Left hindlimb (tissue), 1 donor: ENCODE measurements around the gene SLC7A8.
"Not testable (repeated sequence)": the region's sequence is repeated elsewhere in the genome, so short reads cannot be mapped to it uniquely, and the experiment has no call there.

Source experiments
- DNase-seq: peaks from one replicate; pipeline ENCODE4 v3.0.0-alpha.2; 2018

Gene SLC7A8

GRCh38 chr14:23183479-23183878 is at the start of gene SLC7A8:
TSS of gene SLC7A8 (minus strand) at chr14:23183660. CDS start at chr14:23182914, 746 bp downstream.
- DNase-seq, result peak; percentile 73

- not testable (repeated sequence) for DNase-seq
Observed at GRCh38 chr14:23232241-23232808, 48.9 kb upstream of the SLC7A8 start.

- no peak for DNase-seq
Observed at GRCh38 chr14:23228812-23229211, 45.4 kb upstream of the SLC7A8 start.

GRCh38 chr14:23227566-23227965 is 44.1 kb upstream of the SLC7A8 start:
- DNase-seq, result no peak

DNA sequence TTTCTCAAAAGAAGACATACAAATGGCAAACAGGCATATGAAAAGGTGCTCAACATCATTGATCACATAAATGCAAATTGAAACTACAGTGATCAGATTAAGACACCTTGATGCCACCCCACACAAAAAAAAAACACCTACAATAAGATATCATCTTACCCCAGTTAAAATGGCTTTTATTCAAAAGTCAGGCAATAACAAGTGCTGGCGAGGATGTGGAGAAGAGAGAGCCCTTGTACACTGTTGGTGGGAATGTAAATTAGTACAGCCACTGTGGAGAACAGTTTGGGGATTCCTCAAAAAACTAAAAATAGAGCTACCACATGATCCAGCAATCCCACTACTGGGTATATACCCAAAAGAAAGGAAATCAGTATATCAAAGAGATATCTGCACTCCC is 41.5 kb upstream of the SLC7A8 start:
- not testable (repeated sequence) for DNase-seq

DNA sequence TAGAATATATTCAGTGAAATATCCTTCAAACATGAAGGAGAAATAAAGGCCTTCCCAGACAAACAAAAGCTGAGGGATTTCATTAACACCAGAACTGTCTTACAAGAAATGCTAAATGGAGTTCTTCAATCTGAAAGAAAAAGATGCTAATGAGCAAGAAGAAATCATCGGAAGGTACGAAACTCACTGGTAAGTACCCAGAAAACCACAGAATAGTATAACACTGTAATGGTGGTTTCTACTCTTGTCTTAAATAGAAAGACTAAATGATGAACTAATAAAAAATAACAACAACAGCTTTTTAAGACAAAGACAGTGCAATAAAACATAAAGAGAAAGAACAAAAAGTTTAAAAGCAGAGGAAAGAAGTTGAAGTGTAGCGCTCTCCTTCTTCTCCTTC is 35.6 kb upstream of the SLC7A8 start:
- no peak for DNase-seq

DNA sequence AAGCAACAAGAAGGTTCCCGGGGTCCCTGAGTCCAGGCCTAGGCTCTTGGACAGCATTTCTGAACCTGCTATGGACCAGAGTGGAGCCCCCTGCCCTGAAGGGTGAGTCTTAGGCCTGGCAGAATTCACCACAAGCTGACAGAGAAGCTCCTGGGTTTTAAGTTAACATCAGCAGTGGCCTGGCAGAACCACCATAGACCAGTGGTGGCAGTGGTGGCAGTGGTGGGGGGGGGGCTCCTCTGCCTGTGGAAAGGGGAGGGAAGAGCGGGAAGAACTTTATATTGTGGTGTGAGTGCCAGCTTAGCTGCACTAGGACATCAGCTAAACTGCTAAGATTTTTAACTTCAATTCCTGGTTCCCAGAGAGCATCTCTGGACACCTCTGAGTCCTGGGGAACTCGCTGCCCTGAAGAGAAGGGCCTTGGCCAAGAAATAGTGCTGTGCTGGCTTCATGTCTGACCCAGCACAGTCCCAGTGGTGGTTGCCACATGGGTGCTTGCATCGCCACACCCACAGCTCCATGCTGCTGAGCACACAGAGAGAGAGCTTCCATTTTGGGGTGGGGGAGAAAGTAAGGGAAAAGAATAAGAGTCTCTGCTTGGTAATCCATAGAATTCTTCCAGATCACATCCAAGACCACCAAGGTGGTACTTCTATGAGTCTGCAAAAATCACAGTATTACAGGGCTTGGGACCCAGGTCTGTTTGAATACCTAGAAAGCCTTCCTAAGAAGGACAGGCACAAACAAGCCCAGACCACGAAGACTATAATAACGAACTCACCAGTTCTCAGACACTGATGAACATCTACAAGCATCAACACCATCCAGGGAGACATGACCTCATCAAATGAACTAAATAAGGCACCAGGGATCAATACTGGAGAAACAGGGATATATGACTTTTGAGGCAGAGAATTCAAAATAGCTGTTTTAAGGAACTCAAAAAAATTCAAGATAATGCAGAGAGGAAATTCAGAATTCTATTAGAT is 33.9 kb upstream of the SLC7A8 start:
- DNase-seq, result no peak

DNA sequence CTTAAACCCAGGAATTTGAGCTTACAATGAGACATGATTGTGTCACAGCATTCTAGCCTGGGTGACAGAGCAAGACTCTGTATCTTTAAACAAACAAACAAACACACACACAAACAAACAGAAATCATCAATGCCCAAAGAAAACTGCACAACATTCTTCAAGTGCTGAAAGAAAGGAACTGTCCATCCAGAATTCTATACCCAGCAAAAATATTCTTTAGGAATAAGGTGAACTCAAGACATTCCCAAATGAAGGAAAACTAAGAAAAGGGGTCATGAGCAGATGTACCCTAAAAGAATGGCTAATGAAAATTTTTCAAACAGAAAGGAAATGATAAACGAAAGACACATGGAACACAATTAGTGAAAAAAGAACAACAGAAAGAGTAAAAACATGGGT is 32.0 kb upstream of the SLC7A8 start:
- no peak for DNase-seq

DNA sequence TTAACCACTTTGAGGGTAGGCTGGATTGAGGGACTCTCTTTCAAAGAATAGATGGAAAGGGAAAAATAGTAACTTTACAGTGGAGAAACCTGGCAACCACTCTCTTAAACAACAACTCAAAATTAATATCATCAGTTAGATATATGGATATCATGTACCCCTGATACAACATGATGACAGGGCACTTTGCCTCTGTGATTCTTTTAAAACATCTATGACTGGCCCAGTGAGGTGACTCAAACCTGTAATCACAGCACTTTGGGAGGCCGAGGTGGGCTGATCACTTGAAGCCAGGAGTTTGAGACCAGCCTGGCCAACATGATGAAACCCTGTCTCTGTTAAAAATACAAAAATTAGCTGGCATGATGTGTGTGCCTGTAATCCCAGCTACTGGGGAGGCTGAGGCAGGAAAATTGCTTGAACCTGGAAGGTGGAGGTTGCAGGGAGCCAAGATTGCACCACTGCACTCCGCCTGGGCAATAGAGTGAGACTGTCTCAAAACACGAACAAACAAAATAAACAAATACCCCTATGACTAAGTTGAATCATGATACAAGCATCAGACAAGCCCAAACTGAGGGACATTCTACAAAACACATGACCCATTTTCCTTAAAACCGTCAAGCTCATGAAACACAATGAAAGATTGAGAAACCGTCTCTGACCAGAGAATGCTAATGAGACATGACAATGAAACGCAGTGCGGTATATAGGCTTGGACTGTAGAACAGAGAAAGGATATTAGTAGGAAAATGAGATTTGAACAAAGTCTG is 26.4 kb upstream of the SLC7A8 start:
- no peak for DNase-seq

DNA sequence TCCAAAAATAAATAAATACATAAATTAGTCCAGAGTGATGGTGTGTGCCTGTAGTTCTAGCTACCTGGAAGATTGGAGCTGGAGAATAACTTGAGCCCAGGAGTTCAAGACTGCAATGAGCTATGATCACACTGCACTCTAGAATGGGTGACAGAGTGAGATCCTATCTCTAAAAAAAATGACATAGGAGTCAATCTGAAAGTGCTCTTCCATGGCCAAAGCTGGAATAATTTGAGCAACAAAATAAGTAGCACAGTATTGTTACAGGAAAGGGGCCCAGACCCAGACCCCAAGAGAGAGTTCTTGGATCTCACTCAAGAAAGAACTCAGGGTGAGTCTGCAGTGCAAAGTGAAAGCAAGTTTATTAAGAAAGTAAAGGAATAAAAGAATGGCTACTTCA is 24.9 kb upstream of the SLC7A8 start:
- DNase-seq, result no peak

DNA sequence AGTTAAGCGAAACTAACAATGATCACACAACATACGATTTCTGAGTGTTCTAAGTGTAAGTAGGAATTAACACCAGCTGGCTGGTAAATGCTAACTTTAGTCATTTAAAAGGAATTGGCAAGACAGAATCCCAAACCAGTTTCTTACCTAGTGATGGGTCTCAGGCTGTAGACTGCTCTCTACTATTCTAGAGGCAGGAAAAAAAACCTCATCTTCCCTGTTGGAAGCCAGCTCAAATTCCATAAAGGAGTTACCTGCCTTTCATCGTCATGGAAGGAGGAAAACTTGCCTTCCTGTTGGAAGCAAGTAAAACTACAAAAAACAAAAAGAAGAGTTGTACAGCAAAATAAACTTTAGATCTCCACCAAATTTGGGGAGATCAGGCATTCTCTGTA is 23.7 kb upstream of the SLC7A8 start:
- no peak for DNase-seq

DNA sequence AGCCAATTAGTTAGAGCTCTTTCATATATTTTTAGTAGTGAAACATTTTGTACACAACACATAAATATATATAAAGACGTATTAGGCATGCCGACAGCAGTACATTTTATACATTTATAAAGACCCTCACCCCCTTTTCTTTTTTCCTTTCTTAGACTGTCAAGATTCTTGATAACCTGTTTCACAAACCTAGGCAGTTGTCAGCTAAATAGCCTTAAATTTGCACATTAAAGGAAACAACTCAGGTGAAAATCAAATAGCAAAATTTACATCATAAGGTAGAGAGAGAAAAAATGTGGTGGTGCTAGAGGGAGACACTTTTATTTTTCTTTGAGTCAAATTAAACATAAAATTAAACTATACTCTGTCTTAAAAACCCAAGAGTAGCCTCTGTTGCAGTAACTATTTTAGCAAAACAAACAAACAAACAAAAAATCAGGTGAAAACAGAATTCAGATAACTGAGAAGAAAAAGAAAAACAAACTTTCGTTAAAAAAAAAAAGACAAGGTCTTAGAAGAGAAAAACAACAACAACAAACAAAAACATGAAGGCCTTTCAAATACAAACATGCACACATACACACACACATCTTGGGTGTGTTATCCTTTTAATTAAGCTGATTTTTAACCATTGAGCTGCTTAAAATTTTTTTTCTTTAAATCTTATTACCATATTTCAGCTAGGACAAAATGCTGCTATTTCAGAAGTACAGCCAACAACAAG is 23.1 kb upstream of the SLC7A8 start:
- no peak for DNase-seq

DNA sequence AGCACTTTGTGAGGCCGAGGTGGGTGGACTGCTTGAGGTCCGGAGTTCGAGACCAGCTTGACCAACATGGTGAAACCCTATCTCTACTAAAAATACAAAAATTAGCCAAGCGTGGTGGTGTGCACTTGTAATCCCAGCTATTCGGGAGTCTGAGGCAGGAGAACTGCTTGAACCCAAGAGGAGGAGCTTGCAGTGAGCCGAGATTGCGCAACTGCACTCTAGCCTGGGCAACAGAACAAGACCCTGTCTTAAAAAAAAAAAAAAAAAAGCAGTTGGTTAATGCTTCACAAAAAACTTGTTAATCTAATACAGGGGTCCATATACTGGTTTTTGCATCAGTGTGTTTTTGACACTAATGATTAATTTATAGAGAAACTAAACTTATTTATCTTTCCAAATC is 18.5 kb upstream of the SLC7A8 start:
- DNase-seq, result no peak

DNA sequence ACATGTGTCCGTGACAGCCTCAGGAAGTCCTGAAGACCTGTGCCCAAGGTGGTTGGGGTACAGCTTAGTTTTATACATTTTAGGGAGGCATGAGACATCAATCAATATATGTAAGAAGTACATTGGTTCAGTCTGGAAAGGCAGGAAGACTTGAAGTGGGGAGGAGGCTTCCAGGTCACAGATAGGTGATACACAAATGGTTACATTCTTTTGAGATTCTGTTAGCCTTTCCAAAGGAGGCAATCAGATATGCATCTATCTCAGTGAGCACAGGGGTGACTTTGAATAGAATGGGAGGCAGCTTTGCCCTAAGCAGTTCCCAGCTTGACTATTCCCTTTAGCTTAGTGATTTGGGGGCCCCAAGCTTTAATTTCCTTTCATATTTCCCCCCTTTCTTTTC is 15.7 kb upstream of the SLC7A8 start:
- DNase-seq, result not testable (repeated sequence)

- not testable (repeated sequence) for DNase-seq
Observed at GRCh38 chr14:23196487-23196886, 13.0 kb upstream of the SLC7A8 start.

DNA sequence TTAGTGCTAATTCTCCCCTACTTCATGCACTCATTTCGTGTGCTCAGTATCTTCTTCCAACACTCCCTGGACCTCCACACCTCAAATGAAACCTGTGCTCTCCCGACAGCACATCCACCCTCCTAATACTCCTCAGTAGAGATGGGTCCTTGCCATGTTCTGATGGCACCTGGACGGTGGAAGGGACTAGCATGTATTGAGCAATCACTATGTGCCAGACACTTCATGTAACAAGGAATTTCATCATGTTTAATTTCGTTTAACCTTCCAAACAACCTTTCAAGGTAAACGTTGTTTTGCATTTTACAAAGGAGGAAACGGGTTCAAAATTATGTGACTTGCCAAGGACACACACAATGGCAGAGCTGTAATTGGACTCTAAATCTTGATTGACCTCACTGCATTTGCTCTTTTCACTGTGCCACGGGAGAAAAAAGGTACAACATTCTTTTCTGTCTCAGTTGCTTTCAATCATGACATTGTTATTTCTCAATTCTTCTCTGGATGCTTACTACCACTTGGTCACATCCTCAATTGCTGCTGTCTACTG is 12.2 kb upstream of the SLC7A8 start:
- DNase-seq, result no peak

DNA sequence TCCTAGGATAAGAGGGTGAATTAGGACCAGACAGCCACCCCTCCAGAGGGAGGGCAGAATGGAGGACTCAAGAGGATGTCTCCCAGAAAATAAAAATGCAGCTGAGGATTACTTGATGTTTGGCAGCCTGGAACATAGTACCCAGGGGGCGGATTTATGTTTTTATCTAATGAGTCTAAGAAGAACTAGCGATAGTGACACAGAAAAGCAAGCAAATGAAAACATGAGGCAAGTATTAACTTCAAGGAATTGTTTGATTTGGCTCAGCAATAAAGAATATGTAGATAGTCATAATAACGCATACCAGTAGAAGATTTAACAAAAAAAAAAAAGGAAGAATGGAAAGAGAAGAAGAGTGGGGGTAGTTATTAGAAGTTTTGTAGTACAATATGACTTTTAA is 10.0 kb upstream of the SLC7A8 start:
- no peak for DNase-seq

DNA sequence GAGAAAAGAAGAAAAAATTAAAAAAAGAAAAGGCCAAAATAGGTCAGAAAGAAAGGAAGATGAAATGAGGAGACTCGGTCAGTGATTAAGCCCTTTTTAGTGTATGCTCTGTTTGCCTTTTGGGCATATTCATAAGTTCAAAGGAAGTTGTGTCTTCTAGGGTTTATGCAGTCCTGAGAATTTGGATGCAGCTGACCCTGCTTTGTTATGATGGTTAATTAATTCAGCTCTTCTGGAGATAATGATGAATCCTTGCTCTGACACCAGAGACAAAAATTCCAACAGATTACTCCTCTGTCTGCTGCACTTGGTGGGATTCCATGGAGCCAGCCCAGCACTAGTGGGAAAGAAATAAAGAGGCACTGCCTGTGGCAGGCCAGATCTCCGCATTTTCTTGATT is 4.5 kb upstream of the SLC7A8 start:
- no peak for DNase-seq

GRCh38 chr14:23186913-23187654 is 3.6 kb upstream of the SLC7A8 start:
- DNase-seq, result no peak

- no peak for DNase-seq
Observed at GRCh38 chr14:23185063-23185462, 1.6 kb upstream of the SLC7A8 start.

DNA sequence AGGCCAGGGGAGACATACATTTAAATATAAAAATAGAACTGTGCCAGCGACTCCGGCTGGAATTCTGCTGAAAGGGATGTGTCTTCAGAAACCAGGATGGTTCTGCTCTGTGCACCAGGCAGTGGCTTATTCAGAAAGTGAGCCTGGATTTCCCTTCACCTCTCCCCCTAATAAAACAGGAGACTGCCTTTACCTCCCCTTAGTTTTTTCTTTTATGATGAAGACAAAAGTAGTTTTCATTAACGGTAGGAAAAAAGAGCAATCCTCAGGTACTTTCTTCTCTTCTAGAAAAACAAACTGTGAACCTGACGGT is 346 bp downstream of the SLC7A8 start:
- DNase-seq, result no peak
